RPMI8226 (cell line): ENCODE results near the gene CA6.
"Not testable (repeated sequence)": the region's sequence is repeated elsewhere in the genome, so short reads cannot be mapped to it uniquely, and the experiment has no call there.

Experiments used
- DNase-seq: peaks from one replicate; pipeline ENCODE4 v3.0.0-alpha.2; 2015

The CA6 gene

DNA sequence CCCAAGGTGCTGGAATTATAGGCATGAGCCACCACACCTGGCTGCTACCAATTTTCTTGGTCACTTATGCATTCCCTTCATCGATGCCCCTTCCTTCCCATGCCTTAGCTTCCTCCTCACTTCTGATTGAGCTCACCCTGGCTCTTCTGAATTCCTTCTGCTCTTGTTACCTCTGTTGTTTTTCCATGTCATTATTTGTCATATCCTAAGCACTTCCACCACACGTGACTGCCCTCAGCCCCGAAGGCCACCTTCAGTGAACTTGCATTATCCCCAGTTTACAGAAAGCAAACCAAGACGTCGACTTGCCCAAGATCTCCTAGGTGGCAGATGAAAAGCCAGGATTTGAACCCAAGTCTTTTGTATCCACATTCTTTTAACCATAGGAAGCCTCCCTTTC lies 30.7 kb downstream of the CA6 start:
- no peak for DNase-seq

DNA sequence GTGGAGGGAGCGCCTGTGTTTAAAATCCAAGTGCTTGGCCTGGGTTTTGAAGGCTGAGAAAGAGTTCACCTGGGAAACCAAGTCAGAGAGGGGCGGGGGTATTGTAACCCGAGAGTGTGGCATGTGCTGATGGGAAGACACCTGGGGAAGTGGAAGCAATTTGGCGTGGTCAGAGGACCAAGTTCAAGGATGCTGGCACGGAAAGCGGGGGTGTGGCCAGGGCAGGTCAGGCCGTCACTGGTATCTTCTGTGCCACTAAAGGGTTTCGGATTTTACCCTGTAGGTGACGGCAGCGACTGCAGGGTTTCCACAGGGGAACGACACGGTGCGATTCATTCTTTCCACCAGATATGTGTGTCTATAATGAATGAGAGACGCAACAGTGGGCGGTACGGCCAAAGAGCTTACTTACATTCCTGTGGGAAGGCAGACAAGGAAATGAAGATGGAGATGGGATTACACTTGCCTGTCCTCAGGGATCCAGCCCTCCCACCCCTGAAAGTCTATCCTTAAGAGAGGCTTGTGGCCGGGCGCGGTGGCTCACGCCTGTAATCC lies 31.3 kb downstream of the CA6 start:
- no peak for DNase-seq

DNA sequence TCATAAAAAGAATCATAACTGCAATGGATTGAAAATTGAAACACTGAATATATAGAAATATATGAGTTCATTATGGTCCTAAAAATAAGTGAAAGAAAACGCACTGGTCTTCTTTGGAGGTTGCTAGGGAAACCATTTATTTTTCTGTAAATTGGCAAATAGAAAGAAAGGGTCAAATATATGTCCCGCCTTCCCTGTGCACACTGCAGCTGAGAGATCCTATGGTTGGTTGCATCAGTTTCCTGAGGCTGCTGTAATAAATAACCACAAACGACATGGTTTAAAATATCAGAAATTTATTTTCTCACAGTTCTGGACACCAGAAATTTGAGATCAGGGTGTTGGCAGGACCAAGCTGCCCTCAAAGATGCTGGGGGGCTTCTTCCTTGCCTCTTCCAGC lies 35.0 kb downstream of the CA6 start:
- no peak for DNase-seq

DNA sequence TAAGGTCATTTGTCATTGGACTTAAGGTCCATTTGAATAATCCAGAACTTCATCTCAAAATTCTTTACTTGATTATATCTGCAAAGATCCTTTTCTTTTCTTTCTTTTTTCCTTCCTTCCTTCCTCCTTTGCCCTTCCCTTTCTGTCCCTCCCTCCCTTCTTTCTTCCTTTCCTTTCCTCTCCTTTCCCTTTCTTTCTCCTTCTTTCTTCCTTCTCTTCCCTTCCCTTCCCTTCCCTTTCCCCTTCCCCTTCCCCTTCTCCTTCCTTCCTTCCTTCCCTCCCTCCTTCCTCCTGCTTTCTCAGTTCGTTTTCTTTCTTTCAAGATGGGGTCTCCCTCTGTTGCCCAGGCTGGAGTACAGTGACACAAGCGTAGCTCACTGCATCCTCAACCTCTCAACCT lies 35.5 kb downstream of the CA6 start:
- DNase-seq: no peak

DNA sequence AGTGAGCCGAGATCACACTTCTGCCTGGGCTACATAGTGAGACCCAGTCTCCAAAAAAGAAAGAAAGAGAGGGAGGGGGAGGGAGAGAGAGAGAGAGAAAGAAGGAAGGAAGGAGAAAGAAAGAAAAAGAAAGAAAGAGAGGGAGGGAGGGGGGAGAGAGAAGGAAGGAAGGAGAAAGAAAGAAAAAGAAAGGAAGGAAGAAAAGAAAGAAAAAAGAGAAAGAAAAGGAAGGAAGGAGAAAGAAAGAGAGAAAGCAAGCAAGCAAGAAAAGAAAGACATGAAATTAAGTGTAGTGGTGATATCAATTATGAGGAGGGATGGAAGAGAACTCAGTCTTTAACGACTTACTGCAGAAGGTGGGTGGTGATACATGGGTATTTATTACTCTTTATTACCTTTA lies 38.5 kb downstream of the CA6 start:
- DNase-seq: no peak

DNA sequence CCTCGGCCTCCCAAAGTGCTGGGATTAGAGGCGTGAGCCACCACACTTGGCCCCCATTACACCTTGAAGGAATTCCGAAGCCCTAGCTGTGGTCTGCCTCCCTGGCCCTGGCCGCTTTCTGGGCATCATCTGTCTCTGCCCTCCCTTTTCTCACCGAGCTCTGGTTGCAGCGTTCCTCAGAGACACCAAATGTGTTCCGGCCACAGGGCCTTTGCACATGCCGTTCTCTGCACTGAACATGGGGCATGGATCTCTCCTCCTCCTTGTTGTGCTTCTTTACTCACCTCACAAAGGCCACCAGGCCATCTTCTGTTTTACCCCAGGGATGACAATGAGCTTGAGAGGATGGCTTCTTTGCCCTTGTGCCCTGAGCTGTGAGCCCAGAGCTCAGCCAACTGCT lies 39.3 kb downstream of the CA6 start:
- DNase-seq: no peak

DNA sequence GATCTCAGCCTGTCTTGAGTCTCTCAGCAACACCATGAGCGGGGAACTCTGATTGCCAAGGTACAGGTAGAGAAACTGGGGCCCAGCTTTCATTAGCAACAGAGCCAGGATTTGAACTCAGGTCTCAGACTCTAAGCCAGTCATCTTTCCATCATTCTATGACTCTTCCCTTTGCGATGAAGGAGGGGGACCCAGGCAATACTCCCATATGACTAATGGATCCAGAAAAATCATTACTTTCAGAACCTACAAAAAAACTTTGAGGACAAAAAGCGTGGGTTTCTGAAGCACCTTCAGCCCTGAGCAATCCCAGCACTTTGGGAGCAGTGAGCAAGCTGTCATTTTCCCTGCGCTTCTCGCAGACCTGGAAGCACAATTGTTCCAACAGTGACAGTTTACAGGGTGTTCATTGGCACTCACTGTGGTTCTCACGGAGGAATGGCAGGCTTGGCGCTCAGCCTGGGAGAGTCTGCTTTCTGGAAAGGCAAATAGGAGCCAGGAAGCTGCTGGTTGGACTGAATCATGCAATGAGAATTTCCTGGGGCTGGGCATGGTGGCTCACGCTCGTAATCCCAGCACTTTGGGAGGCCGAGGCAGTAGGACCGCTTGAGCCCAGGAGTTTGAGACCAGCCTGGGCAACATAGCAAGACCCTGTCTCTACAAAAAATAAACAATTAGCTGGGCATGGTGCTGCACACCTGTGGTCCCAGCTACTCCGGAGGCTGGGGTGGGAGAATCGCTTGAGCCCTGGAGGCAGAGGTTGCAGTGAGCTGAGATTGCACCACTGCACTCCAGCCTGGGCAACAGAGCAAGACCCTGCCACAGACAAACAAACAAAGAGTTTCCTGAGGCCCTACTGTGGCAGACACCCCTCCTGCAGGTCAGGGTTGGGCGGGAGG lies 40.5 kb downstream of the CA6 start:
- DNase-seq: no peak

DNA sequence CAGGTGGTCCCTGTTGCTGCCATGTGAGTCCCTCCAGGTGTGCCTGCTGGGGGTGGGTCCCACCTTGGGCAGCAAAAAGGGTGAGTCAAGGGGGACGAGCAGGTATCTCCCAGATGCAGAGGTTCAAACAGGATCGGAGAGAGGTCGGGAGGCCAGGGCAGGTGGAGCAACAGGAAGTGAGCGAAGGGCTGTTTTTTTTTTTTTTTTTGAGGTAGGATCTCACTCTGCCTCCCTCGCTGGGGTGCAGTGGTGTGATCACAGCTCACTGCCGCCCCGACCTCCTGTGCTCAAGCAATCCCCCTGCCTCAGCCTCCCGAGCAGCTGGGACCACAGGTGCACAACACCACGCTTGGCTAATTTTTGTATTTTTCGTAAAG lies 41.1 kb downstream of the CA6 start:
- DNase-seq: no peak

DNA sequence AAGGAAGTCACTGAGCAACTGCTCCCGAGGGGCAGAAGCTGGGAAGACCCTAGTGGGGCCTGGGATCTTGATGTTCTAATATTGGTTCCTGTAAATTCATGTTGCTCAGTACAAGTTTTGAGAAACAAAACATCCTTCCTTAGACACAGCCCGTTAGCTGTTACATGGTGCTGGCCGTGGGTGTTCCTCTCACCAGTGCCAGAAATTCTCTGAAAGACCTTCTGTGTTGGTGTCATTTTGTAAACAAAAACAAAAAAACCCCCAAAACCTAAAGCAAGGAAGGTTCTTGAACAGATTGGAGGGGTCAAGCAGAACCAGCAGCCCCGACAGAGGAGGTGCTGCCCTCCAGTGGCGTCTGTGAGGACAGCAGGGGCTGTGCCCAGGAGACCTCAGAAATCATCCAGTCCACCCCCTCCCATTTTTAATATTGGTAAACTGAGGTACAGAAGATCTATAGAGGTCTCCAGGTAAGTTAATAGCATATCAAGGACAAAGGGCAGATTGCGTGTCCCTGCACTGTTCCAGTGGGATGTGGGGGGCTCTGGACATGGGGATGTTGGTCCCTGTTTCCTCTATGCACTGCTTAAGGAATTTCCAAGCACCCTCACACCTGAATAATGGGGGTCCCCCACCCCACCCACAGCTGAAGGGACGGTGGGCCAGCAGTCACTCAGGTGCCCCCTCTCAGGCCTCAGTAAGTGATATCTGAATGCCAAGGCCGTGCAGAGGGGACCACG lies 42.4 kb downstream of the CA6 start:
- DNase-seq: peak; percentile 59

DNA sequence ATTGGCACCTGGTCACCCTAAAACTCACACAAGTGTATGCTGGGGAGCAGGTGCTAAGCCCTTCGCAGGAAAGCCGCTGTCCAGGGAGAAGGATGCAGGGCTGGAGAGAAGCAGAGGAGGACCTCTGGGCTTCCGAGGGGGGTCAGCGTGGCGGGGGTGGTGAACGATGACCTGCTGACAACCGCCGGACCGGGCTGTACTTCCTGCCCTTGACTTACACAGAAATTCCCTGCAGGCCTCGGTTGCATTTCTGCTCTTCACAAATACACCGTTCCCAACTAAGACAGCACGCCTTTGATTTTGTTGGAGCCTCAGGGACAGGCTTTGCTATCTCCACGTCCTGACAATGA lies 42.9 kb downstream of the CA6 start:
- no peak for DNase-seq

DNA sequence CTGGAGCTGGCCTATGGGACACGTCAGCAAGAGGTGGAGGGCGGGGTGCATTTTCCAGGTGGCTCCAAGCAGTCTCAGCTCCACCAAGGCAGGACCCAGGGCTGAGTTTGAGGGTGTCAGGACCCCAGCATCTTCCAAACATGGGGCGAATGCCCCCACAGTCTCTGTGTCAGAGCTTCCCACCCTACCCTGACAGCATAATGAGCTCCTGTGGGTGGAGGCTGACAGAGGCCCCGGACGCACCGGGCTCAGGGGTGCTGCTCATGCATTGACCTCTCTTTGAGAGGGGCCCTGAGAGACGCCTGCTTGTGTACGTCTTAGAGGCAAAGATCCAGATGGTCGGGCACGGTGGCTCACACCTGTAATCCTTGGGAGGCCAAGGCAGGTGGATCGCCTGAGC lies 43.4 kb downstream of the CA6 start:
- no peak for DNase-seq

DNA sequence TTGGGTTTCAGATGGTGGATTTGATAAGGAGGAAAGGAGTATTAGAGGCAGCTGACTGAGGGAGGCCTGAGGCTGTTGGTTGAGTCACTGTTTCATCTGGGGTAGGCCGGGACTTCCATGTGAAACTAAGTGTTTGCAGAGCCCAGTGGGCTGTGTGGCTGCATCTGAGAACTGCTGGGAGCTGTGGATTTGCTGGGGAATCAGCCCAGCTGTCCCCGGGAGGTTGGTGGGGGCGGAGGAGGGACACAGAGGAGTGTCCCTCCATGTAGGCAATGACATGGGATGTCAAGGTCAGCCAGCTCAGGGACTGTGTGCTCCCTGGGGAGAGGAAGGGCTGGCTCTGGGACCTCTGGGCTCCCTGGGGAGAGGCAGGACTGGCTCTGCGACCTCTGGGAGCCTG lies 44.2 kb downstream of the CA6 start:
- DNase-seq: no peak

DNA sequence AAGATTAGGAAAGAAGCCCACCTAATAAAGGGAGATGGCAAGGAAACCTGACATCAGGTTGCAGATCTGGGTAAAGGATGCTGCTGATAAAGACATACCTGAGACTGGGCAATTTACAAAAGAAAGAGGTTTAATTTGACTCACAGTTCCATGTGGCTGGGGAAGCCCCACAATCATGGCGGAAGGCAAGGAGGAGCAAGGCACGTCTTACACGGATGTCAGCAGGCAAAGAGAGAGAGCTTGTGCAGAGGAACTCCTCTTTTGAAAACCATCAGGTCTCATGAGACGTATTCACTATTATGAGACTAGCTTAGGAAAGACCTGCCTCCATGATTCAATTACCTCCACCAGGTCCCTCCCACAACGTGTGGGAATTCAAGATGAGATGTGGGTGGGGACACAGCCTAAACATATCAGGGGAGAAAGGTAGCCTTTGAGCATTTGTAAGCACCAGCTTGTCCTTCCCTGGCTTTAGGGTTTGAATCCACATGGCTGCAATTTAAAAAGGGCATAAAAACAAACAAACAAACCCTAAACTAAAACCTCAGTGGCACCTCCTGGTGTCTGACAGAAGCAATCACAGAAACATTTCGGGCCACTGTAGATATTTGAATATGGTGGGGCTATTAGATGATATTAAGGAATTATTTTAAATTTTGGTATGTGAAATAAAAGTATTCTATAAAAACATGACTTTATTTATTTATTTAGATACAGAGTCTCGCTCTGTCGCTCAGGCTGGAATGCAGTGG lies 47.4 kb downstream of the CA6 start:
- no peak for DNase-seq

DNA sequence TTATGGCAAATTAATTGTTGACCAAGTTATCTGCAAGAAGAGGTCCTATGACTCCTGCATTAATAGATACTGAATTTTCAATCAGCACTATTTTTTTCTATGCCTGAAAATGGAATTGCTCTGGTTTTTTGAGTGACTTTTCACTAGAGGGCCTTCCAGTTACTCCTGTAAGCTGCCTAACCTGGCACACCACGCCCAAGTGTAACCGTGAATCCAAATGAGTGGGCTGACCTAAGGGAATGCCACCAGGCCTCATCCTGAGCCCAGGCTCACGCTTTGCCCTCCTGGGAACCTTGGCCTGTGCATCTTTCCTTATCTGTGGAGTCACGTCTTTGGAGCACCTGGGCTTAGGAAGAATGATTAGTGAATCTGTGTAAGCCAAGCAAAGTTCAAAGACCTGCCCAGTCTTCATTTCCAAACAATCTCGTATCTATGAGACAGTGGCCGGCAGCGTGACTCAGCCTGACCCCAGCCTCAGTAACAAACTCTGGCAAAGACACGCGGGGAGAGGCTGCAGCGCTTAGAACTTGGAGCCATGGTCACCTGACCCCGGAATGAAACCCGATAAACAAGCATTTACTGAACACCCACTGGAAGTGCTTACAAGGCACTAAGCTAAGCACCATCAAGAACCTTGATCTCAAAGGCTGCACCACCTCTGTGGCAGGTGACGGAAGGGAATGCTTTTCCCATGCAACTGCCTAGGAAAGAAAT lies 48.5 kb downstream of the CA6 start:
- not testable (repeated sequence) for DNase-seq

DNA sequence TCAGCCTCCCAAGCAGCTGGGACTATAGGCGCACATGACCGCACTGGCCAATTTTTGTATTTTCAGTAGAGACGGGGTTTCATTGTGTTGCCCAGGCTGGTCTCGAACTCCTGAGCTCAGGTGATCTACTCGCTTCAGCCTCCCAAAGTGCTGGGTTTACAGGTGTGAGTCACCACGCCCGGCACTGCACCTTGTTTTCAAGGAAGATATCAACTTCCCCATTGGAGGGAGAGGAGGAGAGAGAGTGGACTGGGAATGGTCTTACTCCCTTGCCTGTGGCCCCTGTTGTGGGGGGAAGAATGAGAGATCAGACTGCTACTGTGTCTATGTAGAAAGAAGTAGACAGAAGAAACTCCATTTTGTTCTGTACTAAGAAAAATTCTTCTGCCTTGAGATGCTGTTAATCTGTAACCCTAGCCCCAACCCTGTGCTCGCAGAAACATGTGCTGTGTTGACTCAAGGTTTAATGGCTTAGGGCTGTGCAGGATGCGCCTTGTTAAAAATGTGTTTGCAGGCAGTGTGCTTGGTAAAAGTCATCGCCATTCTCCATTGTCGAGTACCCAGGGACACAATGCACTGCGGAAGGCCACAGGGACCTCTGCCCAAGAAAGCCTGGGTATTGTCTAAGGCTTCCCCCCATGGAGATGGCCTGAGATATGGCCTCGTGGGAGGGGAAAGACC lies 56.0 kb downstream of the CA6 start:
- not testable (repeated sequence) for DNase-seq

DNA sequence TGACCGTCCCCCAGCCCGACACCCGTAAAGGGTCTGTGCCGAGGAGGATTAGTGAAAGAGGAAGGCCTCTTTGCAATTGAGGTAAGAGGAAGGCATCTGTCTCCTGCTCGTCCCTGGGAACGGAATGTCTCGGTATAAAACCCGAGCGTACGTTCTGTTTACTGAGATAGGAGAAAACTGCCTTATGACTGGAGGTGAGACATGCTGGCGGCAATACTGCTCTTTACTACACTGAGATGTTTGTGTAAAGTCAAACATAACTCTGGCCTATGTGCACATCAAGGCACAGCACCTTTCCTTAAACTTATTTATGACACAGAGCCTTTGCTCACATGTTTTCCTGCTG lies 56.5 kb downstream of the CA6 start:
- not testable (repeated sequence) for DNase-seq

DNA sequence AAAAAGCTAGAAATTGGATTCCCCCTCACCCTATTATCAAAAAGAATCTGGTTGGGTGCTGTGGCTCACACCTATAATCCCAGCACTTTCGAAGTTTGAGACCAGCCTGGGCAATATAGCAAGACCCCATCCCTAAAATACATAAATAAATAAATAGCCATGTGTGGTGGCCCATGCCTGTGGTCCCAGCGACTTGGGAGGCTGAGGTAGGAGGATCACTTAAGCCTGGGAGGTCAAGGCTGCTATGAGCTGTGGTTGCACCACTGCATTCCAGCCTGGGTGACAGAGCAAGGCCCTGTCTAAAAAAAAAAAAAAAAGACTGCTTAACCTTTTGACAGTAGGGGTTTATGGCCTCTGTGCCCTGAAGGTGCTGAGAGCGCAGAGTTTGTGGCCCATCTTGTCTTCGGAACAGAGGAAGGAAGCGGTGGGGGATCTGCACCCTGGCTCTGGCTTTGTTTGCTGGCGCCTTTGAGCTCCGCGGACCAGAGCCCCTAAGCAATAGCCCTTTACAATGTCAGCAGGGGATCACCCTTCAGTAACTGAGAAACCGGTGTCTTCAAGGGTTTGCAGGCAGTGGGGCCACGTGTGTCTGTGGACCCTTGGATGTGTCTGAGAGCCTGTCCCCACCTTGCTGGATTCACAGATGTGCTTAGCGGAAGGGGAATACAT lies 58.5 kb downstream of the CA6 start:
- no peak for DNase-seq

DNA sequence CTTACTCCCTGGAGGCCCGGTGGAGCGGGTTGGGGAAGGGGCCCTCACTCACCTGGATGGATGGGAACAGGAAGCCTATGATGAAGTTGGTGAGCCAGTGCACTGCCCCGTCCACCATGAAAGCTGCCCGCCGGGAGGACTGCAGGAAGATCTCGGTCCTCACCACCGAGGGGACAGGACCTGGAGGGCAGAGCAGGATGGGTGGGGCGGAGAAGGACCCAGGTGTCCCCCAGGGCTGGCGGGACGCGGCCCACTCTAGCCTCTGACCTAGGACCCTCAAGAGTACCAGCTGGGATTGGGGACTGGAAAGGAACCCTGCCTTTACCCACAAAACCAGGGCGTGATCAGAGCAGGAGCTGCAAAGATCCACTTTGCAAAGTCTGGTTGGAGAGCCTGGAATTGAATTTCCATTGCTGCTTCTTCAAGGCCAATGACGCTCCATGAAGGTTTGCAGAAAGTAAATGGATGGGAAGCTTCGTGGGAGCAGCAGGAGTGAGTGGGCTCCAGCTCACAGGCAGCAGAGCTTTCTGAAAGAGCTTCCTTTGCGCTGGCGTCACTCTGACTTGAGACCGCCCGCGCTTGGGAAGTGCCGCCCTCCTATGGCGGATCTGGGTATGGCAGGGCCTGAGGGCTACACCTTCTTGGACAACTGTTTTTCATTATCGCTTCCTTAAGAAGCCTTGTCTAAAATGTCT lies 59.2 kb downstream of the CA6 start:
- peak; percentile 86 for DNase-seq

DNA sequence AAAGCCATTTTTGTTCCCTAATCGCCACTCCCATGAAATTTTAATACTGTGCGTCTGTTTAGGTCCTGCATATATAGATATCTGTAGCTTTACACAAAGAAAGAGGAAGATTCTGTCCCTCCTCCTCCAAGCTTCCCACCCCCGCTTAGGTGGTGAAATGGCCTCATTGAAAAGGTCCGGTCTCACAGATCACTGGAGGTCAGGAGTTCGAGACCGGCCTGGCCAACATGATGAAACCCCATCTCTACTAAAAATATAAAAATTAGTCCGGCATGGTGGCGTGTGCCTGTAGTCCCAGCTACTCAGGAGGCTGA lies 59.7 kb downstream of the CA6 start:
- DNase-seq: no peak

DNA sequence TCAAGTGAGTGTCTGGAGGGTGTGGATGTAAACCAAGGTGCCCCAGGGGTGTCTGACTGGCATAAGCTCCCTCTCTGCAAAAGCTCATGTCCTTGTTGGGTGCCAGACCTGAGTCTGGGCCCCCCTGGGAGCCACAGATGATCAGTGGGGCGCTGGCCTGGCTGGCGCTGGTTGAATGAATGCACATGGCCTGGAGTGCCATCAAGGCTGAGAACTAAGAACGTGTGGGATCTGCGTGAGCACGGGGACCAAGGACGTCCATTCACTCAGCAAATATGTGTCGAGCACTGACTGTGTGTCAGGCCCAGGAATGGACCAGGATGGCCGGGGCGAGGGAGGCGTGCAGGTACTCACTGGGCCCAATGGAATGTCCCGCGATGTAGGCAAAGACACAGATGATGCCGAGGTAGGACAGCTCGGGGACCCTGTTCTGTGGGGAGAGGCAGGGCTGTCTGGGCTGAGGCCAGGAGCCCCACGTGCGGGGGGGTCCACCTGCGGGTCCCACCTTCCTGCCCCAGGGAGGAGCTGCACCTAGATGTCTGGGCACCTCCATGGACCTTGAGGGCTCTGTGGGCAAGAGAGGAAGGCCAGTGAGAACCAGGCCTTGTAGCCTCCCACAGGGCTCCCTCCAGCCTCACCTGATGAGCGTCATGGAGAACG lies 61.4 kb downstream of the CA6 start:
- no peak for DNase-seq

DNA sequence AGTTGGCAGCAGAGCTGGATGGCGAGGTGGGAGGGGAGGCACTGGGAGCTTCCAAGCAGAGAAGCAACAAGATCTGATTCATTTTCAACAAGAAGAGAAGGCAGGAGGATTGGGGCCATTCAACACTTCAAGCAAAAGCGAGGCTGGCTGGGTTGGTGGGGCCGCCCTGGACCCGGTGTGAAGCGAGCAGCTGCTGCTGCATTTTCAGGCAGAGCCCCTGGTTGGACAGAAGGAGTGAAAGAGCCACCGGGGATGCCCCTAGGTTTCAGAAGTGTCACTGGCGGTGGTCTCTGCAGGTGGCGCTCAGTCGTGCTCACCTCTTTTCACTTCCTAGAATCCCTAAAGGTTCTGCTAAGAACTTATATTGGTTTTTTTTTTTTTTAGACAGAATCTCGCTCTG lies 62.6 kb downstream of the CA6 start:
- peak; percentile 41 for DNase-seq
